ENCODE data around the gene WWP2. TPM values are rescaled to one million over a fixed set of nuclear protein-coding genes. Genes with fewer than 3 reads are reported as not detected.

The WWP2 gene
- total and polyA plus RNA-seq, 2 donors (not counting 3 experiments of a cell fraction or from before 2014, with no cell fraction given), result 17.9 to 44.9 TPM

DNA sequence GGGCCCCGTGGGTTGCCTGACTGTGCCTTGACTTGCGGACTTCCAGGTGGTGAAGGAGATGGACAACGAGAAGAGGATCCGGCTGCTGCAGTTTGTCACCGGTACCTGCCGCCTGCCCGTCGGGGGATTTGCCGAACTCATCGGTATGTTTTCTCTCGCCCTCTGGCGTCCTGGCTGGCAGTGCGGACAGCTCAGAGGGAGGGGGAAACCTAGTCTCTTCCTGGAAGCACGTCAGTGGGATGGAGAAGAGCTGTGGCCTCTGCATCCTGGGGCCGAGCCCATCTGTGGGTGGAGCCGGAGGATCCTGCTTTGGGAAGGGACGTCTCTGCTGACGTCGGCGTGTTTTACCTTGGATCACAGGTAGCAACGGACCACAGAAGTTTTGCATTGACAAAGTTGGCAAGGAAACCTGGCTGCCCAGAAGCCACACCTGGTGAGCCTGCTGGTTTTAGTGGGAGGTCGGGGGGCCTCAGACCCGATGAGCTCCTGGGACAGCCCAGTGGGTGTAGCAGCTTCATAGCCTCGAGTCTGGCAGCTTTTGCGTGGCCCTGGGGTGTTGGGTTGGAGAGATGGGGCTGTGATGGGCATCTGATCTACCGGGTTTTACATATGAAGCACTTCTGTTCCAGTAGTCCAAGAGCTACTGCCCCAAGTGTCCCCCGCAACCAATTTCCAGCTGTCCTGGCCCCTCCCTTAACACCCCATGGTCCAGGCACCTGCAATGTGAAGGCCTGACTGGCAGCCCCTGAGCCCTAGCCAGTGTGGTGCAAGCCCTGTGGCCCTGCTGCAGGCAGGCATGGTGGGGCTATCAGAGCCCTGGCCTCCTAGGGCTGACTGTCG lies 177.1 kb downstream of the WWP2 start:
- intact Hi-C loops (cut with micrococcal nuclease) (no loop called here), dilution Hi-C loops (cut with MboI; ENCODE audit: extremely low pct_ligation_motif_present, low sequenced_read_pairs) (no loop called here)
- CTCF ChIA-PET, result interaction anchor here (2.6 kb wide), 1 partner anchor 9 kb away, joined by 20 read pairs; no protein-coding TSS in a partner anchor
- no TSS peak for BruUV-seq (replicated peaks)
- no peaks in the 10 kb centered on the region for H3K4me1 ChIP-seq (ENCODE audit: control insufficient read depth, extremely low read depth, insufficient read depth, low read length)
- peaks cover 4 to 32% of the 10 kb centered on the region in 2 experiments for H3K36me3 ChIP-seq (ENCODE audit: control insufficient read depth in 2 of 2, extremely low read depth in 1 of 2, insufficient read depth in 2 of 2, low read length in 2 of 2)
- H3K79me2 ChIP-seq (ENCODE audit: control insufficient read depth, insufficient read depth, low read length), result no peaks in the 10 kb centered on the region
- no peak overlapping the region for H3K4me3 ChIP-seq (replicated peaks in 1 of 3; ENCODE audit: insufficient read depth in 1 of 3, low read depth in 1 of 3, low read length in 3 of 3)
- no peak overlapping the region for H3K9ac ChIP-seq (replicated peaks; ENCODE audit: extremely low read depth, insufficient read depth, low read length)
- H2AFZ ChIP-seq (ENCODE audit: low read depth, low read length), result no peak overlapping the region
- H3K4me2 ChIP-seq (ENCODE audit: insufficient read depth, low read length), result no peak overlapping the region
- H3K9me1 ChIP-seq (replicated peaks; ENCODE audit: control insufficient read depth, extremely low read depth, insufficient read depth, low read length), result no peaks in the 10 kb centered on the region
- no peaks in the 10 kb centered on the region for H3K27me3 ChIP-seq (ENCODE audit: control insufficient read depth in 2 of 2, insufficient read depth in 2 of 2, low read length in 2 of 2)
- TF ChIP-seq MYC (IDR thresholded peaks at IDR 0.05; ENCODE audit: low read depth, low read length) (no peak), GATA2 (IDR thresholded peaks at IDR 0.05; ENCODE audit: insufficient read depth, insufficient read length, low read depth, low read length) (no peak)
- POLR2A ChIA-PET, result no interaction called here
- FAIRE-seq (no peak), DNase-seq (ENCODE audit: low read depth, low spot score) (no peak)
- no peak overlapping the region for H3K27ac ChIP-seq (ENCODE audit: insufficient read depth, low read depth, low read length)
- no peaks in the 10 kb centered on the region for H4K20me1 ChIP-seq (replicated peaks; ENCODE audit: control insufficient read depth, extremely low read depth, insufficient read depth, low read length)
- H3K9me3 ChIP-seq (replicated peaks; ENCODE audit: control insufficient read depth, insufficient read depth, low read length), result no peaks in the 10 kb centered on the region

- no peak overlapping the region for H3K27ac ChIP-seq (ENCODE audit: insufficient read depth, low read depth, low read length)
- no peak overlapping the region for H3K4me2 ChIP-seq (ENCODE audit: insufficient read depth, low read length)
- H2AFZ ChIP-seq (ENCODE audit: low read depth, low read length), result no peak overlapping the region
- H3K36me3 ChIP-seq (ENCODE audit: control insufficient read depth in 2 of 2, extremely low read depth in 1 of 2, insufficient read depth in 2 of 2, low read length in 2 of 2), result peaks cover 4 to 29% of the 10 kb centered on the region in 2 experiments
- no peaks in the 10 kb centered on the region for H4K20me1 ChIP-seq (replicated peaks; ENCODE audit: control insufficient read depth, extremely low read depth, insufficient read depth, low read length)
- TF ChIP-seq POLR2AphosphoS5 (IDR thresholded peaks at IDR 0.05; ENCODE audit: insufficient read depth, low read depth, low read length) (no peak), MYC (IDR thresholded peaks at IDR 0.05; ENCODE audit: low read depth, low read length) (no peak), POLR2A (IDR thresholded peaks at IDR 0.05; ENCODE audit: low read depth, low read length) (no peak), GATA2 (IDR thresholded peaks at IDR 0.05; ENCODE audit: insufficient read depth, insufficient read length, low read depth, low read length) (no peak), MAX (IDR thresholded peaks at IDR 0.05; ENCODE audit: insufficient read depth, insufficient read length) (no peak), FOS (IDR thresholded peaks at IDR 0.05; ENCODE audit: borderline replicate concordance, insufficient read depth, low read length) (no peak), EZH2 (IDR thresholded peaks at IDR 0.05; ENCODE audit: borderline replicate concordance, low read depth, low read length, severe bottlenecking) (no peak), JUN (IDR thresholded peaks at IDR 0.05; ENCODE audit: borderline replicate concordance, insufficient read depth, insufficient read length, low read depth) (no peak)
- TF ChIP-seq, protein P1, sequence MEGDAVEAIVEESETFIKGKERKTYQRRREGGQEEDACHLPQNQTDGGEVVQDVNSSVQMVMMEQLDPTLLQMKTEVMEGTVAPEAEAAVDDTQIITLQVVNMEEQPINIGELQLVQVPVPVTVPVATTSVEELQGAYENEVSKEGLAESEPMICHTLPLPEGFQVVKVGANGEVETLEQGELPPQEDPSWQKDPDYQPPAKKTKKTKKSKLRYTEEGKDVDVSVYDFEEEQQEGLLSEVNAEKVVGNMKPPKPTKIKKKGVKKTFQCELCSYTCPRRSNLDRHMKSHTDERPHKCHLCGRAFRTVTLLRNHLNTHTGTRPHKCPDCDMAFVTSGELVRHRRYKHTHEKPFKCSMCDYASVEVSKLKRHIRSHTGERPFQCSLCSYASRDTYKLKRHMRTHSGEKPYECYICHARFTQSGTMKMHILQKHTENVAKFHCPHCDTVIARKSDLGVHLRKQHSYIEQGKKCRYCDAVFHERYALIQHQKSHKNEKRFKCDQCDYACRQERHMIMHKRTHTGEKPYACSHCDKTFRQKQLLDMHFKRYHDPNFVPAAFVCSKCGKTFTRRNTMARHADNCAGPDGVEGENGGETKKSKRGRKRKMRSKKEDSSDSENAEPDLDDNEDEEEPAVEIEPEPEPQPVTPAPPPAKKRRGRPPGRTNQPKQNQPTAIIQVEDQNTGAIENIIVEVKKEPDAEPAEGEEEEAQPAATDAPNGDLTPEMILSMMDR (IDR thresholded peaks at IDR 0.05; ENCODE audit: extremely low read depth in 1 of 2, insufficient read depth in 1 of 2, low read depth in 1 of 2, low read length in 2 of 2), result no peak
- H3K4me1 ChIP-seq (ENCODE audit: control insufficient read depth, extremely low read depth, insufficient read depth, low read length), result no peaks in the 10 kb centered on the region
- H3K4me3 ChIP-seq (replicated peaks in 1 of 3; ENCODE audit: insufficient read depth in 1 of 3, low read depth in 1 of 3, low read length in 3 of 3), result no peak overlapping the region
- FAIRE-seq (no peak), DNase-seq (ENCODE audit: low read depth, low spot score) (no peak)
- dilution Hi-C loops (cut with MboI; ENCODE audit: extremely low pct_ligation_motif_present, low sequenced_read_pairs) (no loop called here), intact Hi-C loops (cut with micrococcal nuclease) (no loop called here)
- ChIA-PET CTCF (interaction anchor here (2.6 kb wide), 1 partner anchor 10 kb away, joined by 20 read pairs; no protein-coding TSS in a partner anchor), POLR2A (no interaction called here)
- H3K9me1 ChIP-seq (replicated peaks; ENCODE audit: control insufficient read depth, extremely low read depth, insufficient read depth, low read length), result no peaks in the 10 kb centered on the region
- no peaks in the 10 kb centered on the region for H3K79me2 ChIP-seq (ENCODE audit: control insufficient read depth, insufficient read depth, low read length)
- BruUV-seq (replicated peaks), result no TSS peak
- H3K9me3 ChIP-seq (replicated peaks; ENCODE audit: control insufficient read depth, insufficient read depth, low read length), result no peaks in the 10 kb centered on the region
- H3K9ac ChIP-seq (replicated peaks; ENCODE audit: extremely low read depth, insufficient read depth, low read length), result no peak overlapping the region
- no peaks in the 10 kb centered on the region for H3K27me3 ChIP-seq (ENCODE audit: control insufficient read depth in 2 of 2, insufficient read depth in 2 of 2, low read length in 2 of 2)
These were observed 177.9 kb downstream of the WWP2 start for GRCh38 chr16:69939821-69940585.

Data from endothelial cell of umbilical vein (primary cell).